ENCODE results near the gene HOXA9. TPM values are rescaled to one million over a fixed set of nuclear protein-coding genes. Genes with fewer than 3 reads are reported as not detected.

The HOXA9 gene
- total RNA-seq, 4 donors from 2014 or later, result 0.63 to 1.9 (median 0.67) TPM; not detected in 1

DNA sequence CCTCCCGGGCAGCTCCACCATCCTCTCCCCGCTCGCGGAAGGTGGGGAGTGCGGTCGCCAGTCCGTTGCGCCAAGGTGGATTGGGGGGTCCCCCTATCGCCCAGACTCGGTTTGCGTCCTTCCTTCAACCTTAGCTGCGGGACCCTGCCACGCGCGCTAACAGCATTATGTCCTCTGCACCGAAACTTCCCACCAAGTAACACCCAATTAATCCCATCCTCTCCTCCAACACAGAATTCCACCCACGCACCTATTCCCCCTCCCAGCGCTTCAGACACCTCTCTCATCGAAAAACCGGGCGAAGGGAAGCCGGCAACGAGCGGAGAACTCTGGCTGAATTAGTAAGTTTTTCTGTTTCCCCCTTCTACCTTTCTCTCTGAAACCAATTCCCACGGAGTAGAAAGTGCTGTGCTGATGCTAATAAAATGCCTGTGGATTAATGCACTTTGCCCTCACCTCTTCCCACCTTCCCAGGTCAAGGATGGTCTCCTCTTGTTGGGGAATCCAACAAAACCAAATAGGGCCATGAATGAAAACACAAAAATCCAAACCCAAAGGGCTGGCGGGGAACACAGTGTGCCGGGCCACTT lies 13.9 kb downstream of the HOXA9 start:
- no peak for DNase-seq
- TF ChIP-seq POLR2A (IDR thresholded peaks at IDR 0.05), result no peak
- TF ChIP-seq, protein P1, sequence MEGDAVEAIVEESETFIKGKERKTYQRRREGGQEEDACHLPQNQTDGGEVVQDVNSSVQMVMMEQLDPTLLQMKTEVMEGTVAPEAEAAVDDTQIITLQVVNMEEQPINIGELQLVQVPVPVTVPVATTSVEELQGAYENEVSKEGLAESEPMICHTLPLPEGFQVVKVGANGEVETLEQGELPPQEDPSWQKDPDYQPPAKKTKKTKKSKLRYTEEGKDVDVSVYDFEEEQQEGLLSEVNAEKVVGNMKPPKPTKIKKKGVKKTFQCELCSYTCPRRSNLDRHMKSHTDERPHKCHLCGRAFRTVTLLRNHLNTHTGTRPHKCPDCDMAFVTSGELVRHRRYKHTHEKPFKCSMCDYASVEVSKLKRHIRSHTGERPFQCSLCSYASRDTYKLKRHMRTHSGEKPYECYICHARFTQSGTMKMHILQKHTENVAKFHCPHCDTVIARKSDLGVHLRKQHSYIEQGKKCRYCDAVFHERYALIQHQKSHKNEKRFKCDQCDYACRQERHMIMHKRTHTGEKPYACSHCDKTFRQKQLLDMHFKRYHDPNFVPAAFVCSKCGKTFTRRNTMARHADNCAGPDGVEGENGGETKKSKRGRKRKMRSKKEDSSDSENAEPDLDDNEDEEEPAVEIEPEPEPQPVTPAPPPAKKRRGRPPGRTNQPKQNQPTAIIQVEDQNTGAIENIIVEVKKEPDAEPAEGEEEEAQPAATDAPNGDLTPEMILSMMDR (IDR thresholded peaks at IDR 0.05), result no peak
- Histone ChIP-seq H3K36me3 (no peaks in the 10 kb centered on the region), H3K27ac (no peak overlapping the region), H3K9me3 (no peaks in the 10 kb centered on the region), H3K4me3 (replicated peaks in 1 of 3) (no peak overlapping the region), H3K4me1 (peaks cover 21 to 39% of the 10 kb centered on the region in 2 donors), H3K27me3 (peaks cover 93% of the 10 kb centered on the region)
- 5 to 12% methylated on average over 17 to 27 of the region's 27 CpGs for WGBS, 2 donors
- intact Hi-C loops (cut with DNase I), result loop anchor here (5.0 kb wide), 1 partner anchor 284 kb away; no protein-coding TSS in a partner anchor

DNA sequence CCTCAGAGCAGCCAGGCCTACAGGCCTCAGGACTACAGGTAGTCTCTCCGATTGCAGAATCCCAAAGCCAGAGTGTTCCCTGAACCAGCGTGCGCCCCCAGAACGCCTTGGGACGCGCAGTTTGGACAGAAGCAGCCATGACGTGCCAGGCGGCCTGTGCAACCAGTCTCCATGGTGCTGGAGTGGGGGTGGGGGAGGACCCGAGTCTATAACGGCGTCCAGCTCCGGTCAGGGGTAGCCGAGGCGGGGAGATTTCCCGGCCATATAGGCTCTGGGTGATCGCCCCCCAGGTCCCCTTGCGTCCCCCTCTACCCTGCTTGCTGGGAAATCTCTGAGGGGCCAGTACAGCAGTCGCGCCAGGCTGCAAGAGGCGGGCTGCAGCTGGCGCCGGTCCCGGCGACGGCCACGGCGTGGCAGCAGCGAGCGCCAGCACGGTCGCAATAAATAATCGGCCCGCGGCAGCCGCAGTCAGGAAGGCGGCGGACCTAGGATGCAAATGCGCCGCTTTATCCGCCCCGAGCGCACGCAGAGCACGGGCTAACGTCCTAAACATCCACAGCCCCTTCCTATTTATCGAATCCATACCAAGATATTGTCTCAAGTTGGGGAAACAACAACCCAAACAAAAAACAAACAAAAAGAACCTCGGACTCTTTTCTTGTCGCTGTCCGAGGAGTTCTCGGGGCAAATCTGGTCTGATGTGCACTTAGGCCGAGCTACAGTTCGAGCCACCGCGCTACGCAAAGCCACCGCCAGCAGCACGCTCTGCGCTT lies 14.6 kb downstream of the HOXA9 start:
- intact Hi-C loops (cut with DNase I), result loop anchor here (5.0 kb wide), 1 partner anchor 283 kb away; no protein-coding TSS in a partner anchor
- WGBS, 2 donors, result 1 to 3% methylated on average over 33 to 37 of the region's 58 CpGs
- Histone ChIP-seq H3K27me3 (peaks cover 91% of the 10 kb centered on the region), H3K4me1 (peaks cover 21 to 32% of the 10 kb centered on the region in 2 donors), H3K9me3 (no peaks in the 10 kb centered on the region), H3K27ac (no peak overlapping the region), H3K4me3 (replicated peaks in 1 of 3) (peak overlapping the region in 1 of 3 donors; percentile 23), H3K36me3 (no peaks in the 10 kb centered on the region)
- TF ChIP-seq POLR2A (IDR thresholded peaks at IDR 0.05), result peak in 1 of 2 donors; percentile 13
- TF ChIP-seq, protein P1 (IDR thresholded peaks at IDR 0.05), result peak; percentile 40 to 90 (median 64)
- DNase-seq, result peak; percentile 63 to 64

DNA sequence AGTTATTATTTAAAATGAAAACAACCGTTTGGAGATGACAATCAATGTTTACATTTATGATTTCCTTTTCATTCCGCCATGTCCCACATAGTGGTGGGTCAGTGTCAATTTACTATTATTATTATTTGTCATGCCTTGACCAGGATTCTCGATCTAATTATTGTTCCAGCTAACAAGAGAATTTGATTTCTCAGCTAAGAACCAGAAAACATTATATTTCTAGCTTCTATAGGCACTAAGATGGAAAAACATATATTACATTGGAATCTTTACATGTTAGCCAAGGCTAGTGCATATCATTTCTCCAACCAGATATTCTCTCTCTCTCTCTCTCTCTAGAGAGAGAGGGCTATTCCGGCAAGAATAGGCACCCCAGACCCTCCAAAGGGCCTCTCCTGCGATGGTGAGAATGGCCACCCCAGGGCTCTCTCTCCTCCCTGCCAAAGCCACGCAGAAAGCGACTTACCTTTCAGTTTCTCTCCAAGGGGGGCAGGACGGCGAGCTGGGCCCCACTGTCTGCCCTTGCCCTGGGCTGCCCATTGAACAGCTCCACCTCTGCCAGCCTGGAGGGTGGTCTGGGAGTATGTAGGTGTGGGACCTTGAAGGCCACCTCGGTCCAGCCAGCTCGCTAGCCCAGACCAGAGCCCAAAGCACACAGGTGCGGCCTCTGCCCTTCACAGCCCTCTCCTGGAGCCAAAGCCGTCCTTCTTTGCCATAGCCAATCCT lies 15.3 kb downstream of the HOXA9 start:
- no peak overlapping the region for H3K27ac ChIP-seq

DNA sequence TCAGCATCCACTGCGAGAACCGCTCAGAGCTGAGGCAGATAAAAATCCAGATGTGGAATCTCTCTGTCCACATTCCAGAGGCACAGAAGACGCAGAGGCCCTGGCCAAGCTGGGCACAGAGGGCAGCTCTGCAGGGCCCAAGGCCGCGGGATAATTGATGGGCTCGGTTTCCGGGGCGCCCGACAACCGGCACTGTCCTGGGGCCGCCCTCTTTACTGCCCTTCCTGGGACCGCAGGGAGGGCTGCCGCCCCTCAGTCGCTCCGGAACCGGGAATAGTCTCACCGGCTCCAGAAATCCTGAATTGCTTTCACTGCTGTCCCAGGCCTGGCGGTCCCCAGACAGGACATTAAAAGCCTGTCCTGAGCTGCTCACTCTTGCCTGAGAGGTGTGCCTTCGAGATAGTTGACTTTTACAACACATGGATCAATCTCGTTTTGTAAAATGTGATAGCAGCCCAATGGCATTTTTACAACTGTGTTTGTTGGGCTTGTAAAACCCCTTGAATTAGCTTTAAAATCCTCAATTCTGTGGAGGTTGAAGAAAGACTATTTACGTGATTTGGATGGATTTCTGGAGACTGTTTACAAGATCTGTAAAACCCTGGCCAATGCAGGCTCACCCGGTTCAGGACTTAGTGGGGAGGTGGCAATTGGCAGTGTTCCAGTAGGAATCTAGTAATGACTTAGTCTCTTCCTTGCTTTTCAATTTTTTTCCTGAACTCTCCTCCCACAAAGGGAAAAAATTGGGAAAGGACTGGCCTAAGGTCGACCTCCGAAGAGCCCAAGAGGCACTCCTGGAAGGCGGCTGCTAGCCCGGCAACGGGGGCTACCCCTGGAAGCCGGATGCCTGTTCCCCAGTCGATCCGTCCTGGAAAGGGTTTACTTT lies 16.3 kb downstream of the HOXA9 start:
- H3K4me1 ChIP-seq, result peaks cover 15 to 23% of the 10 kb centered on the region in 2 donors
- peaks cover 91% of the 10 kb centered on the region for H3K27me3 ChIP-seq
- intact Hi-C loops (cut with DNase I), result no loop called here

More for the DNA sequence above, 15.3 kb downstream of the HOXA9 start:
- H3K4me3 ChIP-seq (replicated peaks in 1 of 3), result peak overlapping the region in 1 of 3 donors; percentile 23
- intact Hi-C loops (cut with DNase I), result loop anchor here (5.0 kb wide), 1 partner anchor 283 kb away; no protein-coding TSS in a partner anchor
- 33 to 36% methylated on average over 11 to 13 of the region's 13 CpGs for WGBS, 2 donors
- H3K9me3 ChIP-seq, result no peaks in the 10 kb centered on the region
- no peak for DNase-seq
- peaks cover 91% of the 10 kb centered on the region for H3K27me3 ChIP-seq
- no peaks in the 10 kb centered on the region for H3K36me3 ChIP-seq
- H3K4me1 ChIP-seq, result peaks cover 18 to 27% of the 10 kb centered on the region in 2 donors
- TF ChIP-seq, protein P1 (IDR thresholded peaks at IDR 0.05), result no peak
- TF ChIP-seq POLR2A (IDR thresholded peaks at IDR 0.05), result no peak

More for the DNA sequence above, 16.3 kb downstream of the HOXA9 start:
- Histone ChIP-seq H3K9me3 (no peaks in the 10 kb centered on the region), H3K27ac (no peak overlapping the region), H3K36me3 (no peaks in the 10 kb centered on the region), H3K4me3 (replicated peaks in 1 of 3) (no peak overlapping the region)
- TF ChIP-seq, protein P1 (IDR thresholded peaks at IDR 0.05), result no peak
- TF ChIP-seq POLR2A (IDR thresholded peaks at IDR 0.05), result no peak
- WGBS, 2 donors, result 26 to 33% methylated on average over 15 to 30 of the region's 30 CpGs
- DNase-seq, result no peak
